UCSD-AML1 (cell line): Measurements from ENCODE around the gene GRAMD1B.

Source experiments
- DNase-seq: peaks from one replicate; lab custom pipeline; 2025; ENCODE audit not compliant: unreplicated experiment; lab: John Stamatoyannopoulos, UW

The GRAMD1B gene

GRCh38 chr11:123409456-123410217, 20.4 kb upstream of the GRAMD1B start:
- DNase-seq: no peak

GRCh38 chr11:123410218-123410549, 19.9 kb upstream of the GRAMD1B start:
- DNase-seq: no peak

GRCh38 chr11:123413636-123414035, 16.4 kb upstream of the GRAMD1B start:
- no peak for DNase-seq

GRCh38 chr11:123416566-123416965, 13.5 kb upstream of the GRAMD1B start:
- DNase-seq: no peak

- DNase-seq: no peak
Measured at GRCh38 chr11:123418351-123419114, 11.5 kb upstream of the GRAMD1B start.

- no peak for DNase-seq
Measured at GRCh38 chr11:123419731-123420452, 10.2 kb upstream of the GRAMD1B start.

GRCh38 chr11:123421589-123421988, 8.5 kb upstream of the GRAMD1B start:
- DNase-seq: no peak

- no peak for DNase-seq
Measured at GRCh38 chr11:123425367-123425766, 4.7 kb upstream of the GRAMD1B start.

- no peak for DNase-seq
Measured at GRCh38 chr11:123426789-123427188, 3.3 kb upstream of the GRAMD1B start.

- DNase-seq: no peak
Measured at GRCh38 chr11:123427405-123427804, 2.7 kb upstream of the GRAMD1B start.

GRCh38 chr11:123428116-123428715, 1.9 kb upstream of the GRAMD1B start:
- no peak for DNase-seq

- DNase-seq: no peak
Measured at GRCh38 chr11:123429336-123429735, 733 bp upstream of the GRAMD1B start.

- DNase-seq: peak; percentile 72
Measured at GRCh38 chr11:123430721-123431497, 840 bp downstream of the GRAMD1B start.

- no peak for DNase-seq
Measured at GRCh38 chr11:123431619-123432018, 1.6 kb downstream of the GRAMD1B start.

GRCh38 chr11:123434262-123434661, 4.2 kb downstream of the GRAMD1B start:
- no peak for DNase-seq

- no peak for DNase-seq
Measured at GRCh38 chr11:123434911-123435310, 4.8 kb downstream of the GRAMD1B start.

GRCh38 chr11:123437236-123437979, 7.3 kb downstream of the GRAMD1B start:
- no peak for DNase-seq

GRCh38 chr11:123438131-123438627, 8.1 kb downstream of the GRAMD1B start:
- no peak for DNase-seq

GRCh38 chr11:123439616-123440015, 9.5 kb downstream of the GRAMD1B start:
- DNase-seq: no peak

GRCh38 chr11:123441161-123441560, 11.1 kb downstream of the GRAMD1B start:
- no peak for DNase-seq
